HepG2 (cell line): ENCODE measurements around the gene SAPCD1. TPM values are rescaled to one million over a fixed set of nuclear protein-coding genes. Genes with fewer than 3 reads are reported as not detected.
A peak's percentile ranks its signal among the peaks of the same experiment; 100 is the strongest.

Source experiments
- ATAD3A ChIP-seq: sonication (generic); formaldehyde crosslinking; IDR thresholded peaks from 2 replicates; pipeline ENCODE4 v1.4.0; 2020; ENCODE audit warnings: missing genetic modification reagents
- CENPX ChIP-seq: sonication (generic); formaldehyde crosslinking; IDR thresholded peaks from 2 replicates; pipeline ENCODE4 v1.9.0; 2021; ENCODE audit warnings: mild to moderate bottlenecking, missing genetic modification reagents, moderate library complexity
- CERS6 ChIP-seq: sonication (generic); formaldehyde crosslinking; IDR thresholded peaks from 2 replicates; pipeline ENCODE4 v1.5.0; 2020; ENCODE audit warnings: missing genetic modification reagents
- HCFC1 ChIP-seq: fragments of 150-350 bp; IDR thresholded peaks from 2 replicates; pipeline ENCODE4 v1.6.1; 2014; ENCODE audit warnings: low read depth, low read length
- HNRNPLL ChIP-seq: fragments of 200-400 bp; formaldehyde crosslinking; IDR thresholded peaks from 2 replicates; pipeline ENCODE4 v1.6.1; 2017; ENCODE audit warnings: mild to moderate bottlenecking, low read depth, low read length; ENCODE audit not compliant: poor library complexity, severe bottlenecking
- JUN ChIP-seq: sonication (generic); formaldehyde crosslinking; IDR thresholded peaks from 2 replicates; pipeline ENCODE4 v1.4.0; 2020; ENCODE audit warnings: mild to moderate bottlenecking, missing genetic modification reagents
- MAF1 ChIP-seq: sonication (generic); formaldehyde crosslinking; IDR thresholded peaks from 2 replicates; pipeline ENCODE4 v1.5.0; 2020; ENCODE audit warnings: missing genetic modification reagents, borderline replicate concordance
- NFKBIZ ChIP-seq: IDR thresholded peaks from 2 replicates; pipeline ENCODE4 v1.6.1; 2018; ENCODE audit warnings: missing genetic modification reagents, missing compliant biosample characterization
- PHF20 ChIP-seq: sonication (generic); formaldehyde crosslinking; IDR thresholded peaks from 2 replicates; pipeline ENCODE4 v1.5.0; 2020; ENCODE audit warnings: mild to moderate bottlenecking, missing genetic modification reagents
- RAD51 ChIP-seq: fragments of 450-650 bp; IDR thresholded peaks from 2 replicates; pipeline ENCODE4 v1.6.1; 2016; ENCODE audit warnings: borderline replicate concordance
- REPIN1 ChIP-seq: sonication (generic); formaldehyde crosslinking; IDR thresholded peaks from 2 replicates; pipeline ENCODE4 v1.8.0; 2022; ENCODE audit warnings: missing genetic modification reagents, low read depth, mild to moderate bottlenecking, borderline replicate concordance
- SMAD3 ChIP-seq: sonication (generic); formaldehyde crosslinking; IDR thresholded peaks from 2 replicates; pipeline ENCODE4 v1.4.0; 2020; ENCODE audit warnings: missing genetic modification reagents
- SPEN ChIP-seq: sonication (generic); formaldehyde crosslinking; IDR thresholded peaks from 2 replicates; pipeline ENCODE4 v1.5.1; 2020; ENCODE audit warnings: low read depth, mild to moderate bottlenecking, missing genetic modification reagents
- SRSF9 ChIP-seq: fragments of 200-400 bp; formaldehyde crosslinking; IDR thresholded peaks from 2 replicates; pipeline ENCODE4 v1.6.1; 2018; ENCODE audit warnings: borderline replicate concordance, mild to moderate bottlenecking, low read depth, low read length; ENCODE audit not compliant: insufficient read depth, poor library complexity, severe bottlenecking
- TAF1 ChIP-seq: sonication (generic); formaldehyde crosslinking; IDR thresholded peaks from 2 replicates; pipeline ENCODE4 v1.4.0; 2020; ENCODE audit warnings: missing genetic modification reagents
- ZBTB4 ChIP-seq: sonication (generic); formaldehyde crosslinking; IDR thresholded peaks from 2 replicates; pipeline ENCODE4 v1.4.0; 2020; ENCODE audit warnings: missing genetic modification reagents, mild to moderate bottlenecking, borderline replicate concordance
- ZKSCAN5 ChIP-seq: sonication (generic); formaldehyde crosslinking; IDR thresholded peaks from 2 replicates; pipeline ENCODE4 v1.5.1; 2020; ENCODE audit warnings: mild to moderate bottlenecking, missing genetic modification reagents
- ZNF414 ChIP-seq: sonication (generic); formaldehyde crosslinking; IDR thresholded peaks from 2 replicates; pipeline ENCODE4 v1.5.0; 2020; ENCODE audit warnings: missing genetic modification reagents
- ZNF468 ChIP-seq: sonication (generic); formaldehyde crosslinking; IDR thresholded peaks from 2 replicates; pipeline ENCODE4 v1.8.0; 2022; ENCODE audit warnings: mild to moderate bottlenecking, moderate library complexity, missing genetic modification reagents
- ZNF503 ChIP-seq: sonication (generic); formaldehyde crosslinking; IDR thresholded peaks from 2 replicates; pipeline ENCODE4 v1.4.0; 2020; ENCODE audit warnings: missing genetic modification reagents
- ZNF616 ChIP-seq: sonication (generic); formaldehyde crosslinking; IDR thresholded peaks from 2 replicates; pipeline ENCODE4 v1.5.0; 2020; ENCODE audit warnings: low read depth, mild to moderate bottlenecking, missing genetic modification reagents
- ZNF768 ChIP-seq: sonication (generic); formaldehyde crosslinking; IDR thresholded peaks from 2 replicates; pipeline ENCODE4 v1.4.0; 2020; ENCODE audit warnings: missing genetic modification reagents
- ZNF781 ChIP-seq: sonication (generic); formaldehyde crosslinking; IDR thresholded peaks from 2 replicates; pipeline ENCODE4 v1.5.1; 2020; ENCODE audit warnings: borderline replicate concordance, mild to moderate bottlenecking, missing genetic modification reagents; ENCODE audit errors: not compliant biosample characterization
- polyA plus RNA-seq, 8 experiments: library from polyadenylated mRNA; depleted of rRNA in 3 of 8; stranded (reverse) in 7 of 8; unstranded in 1 of 8; fragments of >200 nt; fragmentation: Illumina TruSeq in 4 of 8; extraction: Trizol in 4 of 8; gene quantifications; 2 replicates each; pipeline versions ENCODE4 v1.2.1 to v1.2.3, GENCODE V29; 2011 to 2016; ENCODE audit warnings: low read depth in 4 of 8, missing spikeins in 1 of 8, mixed read lengths in 1 of 8; ENCODE audit not compliant: insufficient read depth in 1 of 8
- total RNA-seq, 5 experiments: library from RNA; depleted of rRNA; stranded (reverse); fragments of >200 nt; fragmentation: Illumina TruSeq; extraction: Trizol; gene quantifications; 2 replicates each; pipeline ENCODE4 v1.2.3, GENCODE V29; 2016; ENCODE audit warnings: low read depth in 1 of 5

Gene SAPCD1
- total and polyA plus RNA-seq, 2 of the 13 experiments (the other 11 are each of a cell fraction or from before 2014, with no cell fraction given), result 2.5 to 3.9 TPM

DNA sequence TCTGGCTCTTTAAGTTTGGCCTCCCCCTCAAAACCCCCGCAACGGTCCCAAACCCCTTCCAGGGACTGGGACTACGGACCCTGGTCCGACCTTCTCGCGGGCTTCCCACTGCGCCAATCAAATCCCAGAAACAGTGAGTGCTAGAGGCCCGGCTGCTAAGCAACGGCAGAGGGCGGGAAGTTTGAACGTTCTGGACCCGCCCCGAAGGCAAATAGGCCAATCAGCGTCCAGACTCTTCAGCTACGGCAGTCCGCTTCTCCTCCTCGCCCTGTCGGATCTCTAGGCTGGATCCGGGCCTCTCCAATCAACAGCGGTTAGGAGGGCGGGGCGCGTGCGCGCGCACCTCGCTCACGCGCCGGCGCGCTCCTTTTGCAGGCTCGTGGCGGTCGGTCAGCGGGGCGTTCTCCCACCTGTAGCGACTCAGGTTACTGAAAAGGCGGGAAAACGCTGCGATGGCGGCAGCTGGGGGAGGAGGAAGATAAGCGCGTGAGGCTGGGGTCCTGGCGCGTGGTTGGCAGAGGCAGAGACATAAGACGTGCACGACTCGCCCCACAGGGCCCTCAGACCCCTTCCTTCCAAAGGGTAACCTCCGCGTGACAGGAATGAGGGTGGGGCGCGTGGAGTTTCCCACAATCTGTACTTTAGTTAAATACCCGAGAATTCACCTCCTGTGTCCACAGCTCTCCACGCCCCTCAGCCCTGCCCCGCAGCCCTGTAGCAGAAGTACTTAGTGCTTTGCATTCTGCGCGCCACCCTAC lies 22.6 kb upstream of the SAPCD1 start, which contains the start of gene MSH5 (continued):
- TF ChIP-seq HCFC1 (no peak; the same call in 1 of the 2 replicates), JUN (CRISPR knock-in tag) (peak; percentile 85), RAD51 (no peak), MAF1 (CRISPR knock-in tag) (0 out of 2 replicates have a peak, but pooled peaks have one; percentile 73), ZNF414 (CRISPR knock-in tag) (no peak; the same call in 1 of the 2 replicates), CERS6 (CRISPR knock-in tag) (peak; percentile 89; the same call in 1 of the 2 replicates), NFKBIZ (CRISPR knock-in tag) (no peak), TAF1 (peak; percentile 89), ZNF781 (CRISPR knock-in tag) (peak; percentile 97), ZNF468 (CRISPR knock-in tag) (0 out of 2 replicates have a peak, but pooled peaks have one; percentile 56), CENPX (CRISPR knock-in tag) (no peak), ZKSCAN5 (CRISPR knock-in tag) (no peak; the same call in 1 of the 2 replicates), SMAD3 (CRISPR knock-in tag) (peak; percentile 50; the same call in 1 of the 2 replicates), REPIN1 (peak; percentile 99), SRSF9 (no peak), HNRNPLL (peak; percentile 67), ZBTB4 (peak; percentile 70; the same call in 1 of the 2 replicates), ZNF616 (CRISPR knock-in tag) (peak; percentile 98), ZNF503 (peak; percentile 15), ZNF768 (CRISPR knock-in tag) (peak; percentile 45; the same call in 1 of the 2 replicates), ATAD3A (CRISPR knock-in tag) (peak; percentile 87; the same call in 1 of the 2 replicates), PHF20 (CRISPR knock-in tag) (peak; percentile 39; the same call in 1 of the 2 replicates), SPEN (peak; percentile 94)
